GM20431 (cell line): ENCODE results near the gene NCAM1.

ENCODE experiments used
- in situ Hi-C: fragments of 300-500 bp; cut with MseI, MboI; formaldehyde crosslinking; loops from one replicate; pipeline ENCODE4 v1.15.0; 2020; ENCODE audit warnings: low sequenced_read_pairs; ENCODE audit not compliant: unreplicated experiment

The NCAM1 gene

GRCh38 chr11:113269096-113269495, 307.9 kb downstream of the NCAM1 start:
- in situ Hi-C loops: no loop called here

- in situ Hi-C loops: no loop called here
Observed at GRCh38 chr11:113269636-113270035, 308.4 kb downstream of the NCAM1 start.

GRCh38 chr11:113270080-113270479, 308.9 kb downstream of the NCAM1 start:
- in situ Hi-C loops: no loop called here

- in situ Hi-C loops: no loop called here
Observed at GRCh38 chr11:113271551-113272245, 310.5 kb downstream of the NCAM1 start.

- in situ Hi-C loops: no loop called here
Observed at GRCh38 chr11:113272281-113272680, 311.1 kb downstream of the NCAM1 start.

- in situ Hi-C loops: no loop called here
Observed at GRCh38 chr11:113272927-113273615, 311.9 kb downstream of the NCAM1 start.

GRCh38 chr11:113273720-113274119, 312.5 kb downstream of the NCAM1 start:
- in situ Hi-C loops: no loop called here

GRCh38 chr11:113274713-113275582, 313.7 kb downstream of the NCAM1 start:
- in situ Hi-C loops: loop anchor here (25.0 kb wide), 1 partner anchor 688 kb away; no protein-coding TSS in a partner anchor

GRCh38 chr11:113275602-113276001, 314.4 kb downstream of the NCAM1 start:
- in situ Hi-C loops: loop anchor here (25.0 kb wide), 1 partner anchor 688 kb away; no protein-coding TSS in a partner anchor

- in situ Hi-C loops: loop anchor here (25.0 kb wide), 1 partner anchor 689 kb away; no protein-coding TSS in a partner anchor
Observed at GRCh38 chr11:113276466-113276865, 315.2 kb downstream of the NCAM1 start.

- in situ Hi-C loops: loop anchor here (25.0 kb wide), 1 partner anchor 691 kb away; no protein-coding TSS in a partner anchor
Observed at GRCh38 chr11:113277907-113278306, 316.7 kb downstream of the NCAM1 start.

- in situ Hi-C loops: loop anchor here (25.0 kb wide), 1 partner anchor 691 kb away; no protein-coding TSS in a partner anchor
Observed at GRCh38 chr11:113278481-113278880, 317.3 kb downstream of the NCAM1 start.

- in situ Hi-C loops: loop anchor here (25.0 kb wide), 1 partner anchor 692 kb away; no protein-coding TSS in a partner anchor
Observed at GRCh38 chr11:113278925-113279324, 317.7 kb downstream of the NCAM1 start.

- in situ Hi-C loops: loop anchor here (25.0 kb wide), 1 partner anchor 692 kb away; no protein-coding TSS in a partner anchor
Observed at GRCh38 chr11:113279591-113279990, 318.4 kb downstream of the NCAM1 start.

GRCh38 chr11:113281052-113281725, 320.0 kb downstream of the NCAM1 start:
- in situ Hi-C loops: loop anchor here (25.0 kb wide), 1 partner anchor 694 kb away; no protein-coding TSS in a partner anchor

GRCh38 chr11:113282898-113283437, 321.7 kb downstream of the NCAM1 start:
- in situ Hi-C loops: loop anchor here (25.0 kb wide), 1 partner anchor 696 kb away; no protein-coding TSS in a partner anchor

GRCh38 chr11:113283881-113284280, 322.7 kb downstream of the NCAM1 start:
- in situ Hi-C loops: loop anchor here (25.0 kb wide), 1 partner anchor 697 kb away; no protein-coding TSS in a partner anchor

GRCh38 chr11:113286009-113286408, 324.8 kb downstream of the NCAM1 start:
- in situ Hi-C loops: loop anchor here (25.0 kb wide), 1 partner anchor 699 kb away; no protein-coding TSS in a partner anchor
